ENCODE results near the gene ATXN7L3.

Gene ATXN7L3

GRCh38 chr17:44192750-44193149 lies 6.9 kb downstream of the ATXN7L3 start:
- no peak for TF ChIP-seq REST (IDR thresholded peaks at IDR 0.05; ENCODE audit: insufficient read depth in 1 of 2, low read depth in 2 of 2, low read length in 2 of 2)
- no peak for TF ChIP-seq POLR2AphosphoS5 (IDR thresholded peaks at IDR 0.05; ENCODE audit: low read depth, low read length)
- no peak for TF ChIP-seq FOXP2 (optimal IDR thresholded peaks at IDR 0.05; ENCODE audit: borderline replicate concordance, extremely low read depth, extremely low read length, insufficient read depth)
- TF ChIP-seq SIN3A (IDR thresholded peaks at IDR 0.05; ENCODE audit: borderline replicate concordance, insufficient read depth, low read length) = no peak
- TF ChIP-seq TAF1 (IDR thresholded peaks at IDR 0.05; ENCODE audit: borderline replicate concordance, insufficient read depth, low read length) = no peak

GRCh38 chr17:44191941-44192496 lies 7.7 kb downstream of the ATXN7L3 start:
- no peak for TF ChIP-seq TAF1 (IDR thresholded peaks at IDR 0.05; ENCODE audit: borderline replicate concordance, insufficient read depth, low read length)
- no peak for TF ChIP-seq POLR2AphosphoS5 (IDR thresholded peaks at IDR 0.05; ENCODE audit: low read depth, low read length)
- TF ChIP-seq REST (IDR thresholded peaks at IDR 0.05; ENCODE audit: insufficient read depth in 1 of 2, low read depth in 2 of 2, low read length in 2 of 2) = no peak
- TF ChIP-seq FOXP2 (optimal IDR thresholded peaks at IDR 0.05; ENCODE audit: borderline replicate concordance, extremely low read depth, extremely low read length, insufficient read depth) = no peak

- TF ChIP-seq FOXP2 (optimal IDR thresholded peaks at IDR 0.05; ENCODE audit: borderline replicate concordance, extremely low read depth, extremely low read length, insufficient read depth) = no peak
- TF ChIP-seq TAF1 (IDR thresholded peaks at IDR 0.05; ENCODE audit: borderline replicate concordance, insufficient read depth, low read length) = no peak
- no peak for TF ChIP-seq REST (IDR thresholded peaks at IDR 0.05; ENCODE audit: insufficient read depth in 1 of 2, low read depth in 2 of 2, low read length in 2 of 2)
- no peak for TF ChIP-seq POLR2AphosphoS5 (IDR thresholded peaks at IDR 0.05; ENCODE audit: low read depth, low read length)
Observed at GRCh38 chr17:44191369-44191768, 8.3 kb downstream of the ATXN7L3 start.

GRCh38 chr17:44190481-44190880 lies 9.2 kb downstream of the ATXN7L3 start:
- no peak for TF ChIP-seq REST (IDR thresholded peaks at IDR 0.05; ENCODE audit: insufficient read depth in 1 of 2, low read depth in 2 of 2, low read length in 2 of 2)
- TF ChIP-seq TAF1 (IDR thresholded peaks at IDR 0.05; ENCODE audit: borderline replicate concordance, insufficient read depth, low read length) = no peak
- TF ChIP-seq SIN3A (IDR thresholded peaks at IDR 0.05; ENCODE audit: borderline replicate concordance, insufficient read depth, low read length) = no peak
- TF ChIP-seq POLR2AphosphoS5 (IDR thresholded peaks at IDR 0.05; ENCODE audit: low read depth, low read length) = no peak
- no peak for TF ChIP-seq FOXP2 (optimal IDR thresholded peaks at IDR 0.05; ENCODE audit: borderline replicate concordance, extremely low read depth, extremely low read length, insufficient read depth)

Measured in PFSK-1 (cell line).